Medulla oblongata (tissue), 1 donor: Measurements from ENCODE around the gene CLDN20.
A peak's percentile ranks its signal among the peaks of the same experiment; 100 is the strongest.

Source experiments
- DNase-seq: peaks from one replicate; pipeline ENCODE4 v3.0.0-alpha.2; 2015; ENCODE audit errors: extremely low spot score

The CLDN20 gene

GRCh38 chr6:155269765-155270164 lies 6.0 kb downstream of the CLDN20 start:
- no peak for DNase-seq

- peak; percentile 48 for DNase-seq
Observed at GRCh38 chr6:155270561-155271091, 6.8 kb downstream of the CLDN20 start.

GRCh38 chr6:155271145-155271544 lies 7.3 kb downstream of the CLDN20 start:
- DNase-seq: no peak

- DNase-seq: peak; percentile 67
Observed at GRCh38 chr6:155272353-155273232, 8.8 kb downstream of the CLDN20 start.

GRCh38 chr6:155273431-155273830 lies 9.6 kb downstream of the CLDN20 start:
- DNase-seq: peak; percentile 57

GRCh38 chr6:155274106-155274505 lies 10.3 kb downstream of the CLDN20 start:
- no peak for DNase-seq

- DNase-seq: no peak
Observed at GRCh38 chr6:155274533-155274932, 10.7 kb downstream of the CLDN20 start.

- peak; percentile 44 for DNase-seq
Observed at GRCh38 chr6:155275808-155276480, 12.1 kb downstream of the CLDN20 start.

- no peak for DNase-seq
Observed at GRCh38 chr6:155276638-155277037, 12.8 kb downstream of the CLDN20 start.

- DNase-seq: no peak
Observed at GRCh38 chr6:155278319-155279049, 14.7 kb downstream of the CLDN20 start.

GRCh38 chr6:155284775-155285174 lies 21.0 kb downstream of the CLDN20 start:
- no peak for DNase-seq

- no peak for DNase-seq
Observed at GRCh38 chr6:155287762-155288161, 23.9 kb downstream of the CLDN20 start.

GRCh38 chr6:155290491-155290890 lies 26.7 kb downstream of the CLDN20 start:
- no peak for DNase-seq

- DNase-seq: no peak
Observed at GRCh38 chr6:155291291-155291690, 27.5 kb downstream of the CLDN20 start.

GRCh38 chr6:155292711-155293110 lies 28.9 kb downstream of the CLDN20 start:
- no peak for DNase-seq

- no peak for DNase-seq
Observed at GRCh38 chr6:155297669-155298068, 33.9 kb downstream of the CLDN20 start.

GRCh38 chr6:155301867-155302266 lies 38.1 kb downstream of the CLDN20 start:
- no peak for DNase-seq

GRCh38 chr6:155303361-155303870 lies 39.6 kb downstream of the CLDN20 start:
- no peak for DNase-seq

GRCh38 chr6:155306958-155307357 lies 43.1 kb downstream of the CLDN20 start:
- DNase-seq: no peak

- no peak for DNase-seq
Observed at GRCh38 chr6:155309150-155309549, 45.3 kb downstream of the CLDN20 start.

- no peak for DNase-seq
Observed at GRCh38 chr6:155310596-155310995, 46.8 kb downstream of the CLDN20 start.

GRCh38 chr6:155311086-155311485 lies 47.3 kb downstream of the CLDN20 start:
- DNase-seq: no peak
